Neural progenitor cell (in vitro differentiated cells): Measurements from ENCODE around the gene PPA1. TPM values are rescaled to one million over a fixed set of nuclear protein-coding genes. Genes with fewer than 3 reads are reported as not detected.

Source experiments
- DNase-seq: peaks from one replicate; pipeline ENCODE4 v3.0.0-alpha.2; 2016; ENCODE audit warnings: low spot score
- H2AFZ ChIP-seq: fragments of 200-600 bp; sonication (generic); replicated peaks from 2 replicates; pipeline ENCODE4 v1.6.1; 2016; ENCODE audit warnings: antibody characterized with exemption
- H3F3A ChIP-seq: fragments of 200-600 bp; sonication (generic); 2 replicates; pipeline ENCODE4 v1.6.1; 2016; ENCODE audit warnings: antibody characterized with exemption, low read depth
- H3K27ac ChIP-seq: fragments of 200-600 bp; sonication (generic); 2 replicates; pipeline ENCODE4 v1.5.1; 2016; ENCODE audit warnings: mild to moderate bottlenecking
- H3K27me3 ChIP-seq: fragments of 200-600 bp; sonication (generic); 2 replicates; pipeline ENCODE4 v1.6.1; 2016; ENCODE audit warnings: mild to moderate bottlenecking, moderate library complexity
- H3K36me3 ChIP-seq: fragments of 200-600 bp; sonication (generic); 2 replicates; pipeline ENCODE4 v1.5.1; 2016
- H3K4me1 ChIP-seq: fragments of 200-600 bp; sonication (generic); 2 replicates; pipeline ENCODE4 v1.6.1; 2016; ENCODE audit warnings: mixed run types
- H3K4me2 ChIP-seq: fragments of 200-600 bp; sonication (generic); 2 replicates; pipeline ENCODE4 v1.6.1; 2016
- H3K4me3 ChIP-seq: fragments of 200-600 bp; sonication (generic); 2 replicates; pipeline ENCODE4 v1.5.1; 2016
- H3K79me2 ChIP-seq: fragments of 200-600 bp; sonication (generic); 2 replicates; pipeline ENCODE4 v1.6.1; 2016; ENCODE audit warnings: low read depth
- H3K9ac ChIP-seq: fragments of 200-600 bp; sonication (generic); 2 replicates; pipeline ENCODE4 v1.6.1; 2016
- H3K9me3 ChIP-seq: fragments of 200-600 bp; sonication (generic); 2 replicates; pipeline ENCODE4 v1.5.1; 2016; ENCODE audit warnings: low read depth
- H4K20me1 ChIP-seq: fragments of 200-600 bp; sonication (generic); 2 replicates; pipeline ENCODE4 v1.6.1; 2016; ENCODE audit warnings: low read depth
- H3K27ac Mint-ChIP-seq: 3 replicates; pipeline ENCODE4 v1.8.0; 2021; ENCODE audit warnings: mixed read lengths
- H3K27me3 Mint-ChIP-seq: 2 replicates; pipeline ENCODE4 v1.8.0; 2022; ENCODE audit warnings: low read depth, mild to moderate bottlenecking, inconsistent platforms, moderate library complexity, mixed read lengths; ENCODE audit not compliant: insufficient read depth
- H3K36me3 Mint-ChIP-seq: 3 replicates; pipeline ENCODE4 v1.8.0; 2021; ENCODE audit warnings: mixed read lengths
- H3K4me1 Mint-ChIP-seq: 3 replicates; pipeline ENCODE4 v1.8.0; 2021; ENCODE audit warnings: mixed read lengths
- H3K4me3 Mint-ChIP-seq: 3 replicates; pipeline ENCODE4 v1.8.0; 2021; ENCODE audit warnings: mild to moderate bottlenecking, moderate library complexity, mixed read lengths
- H3K9me3 Mint-ChIP-seq: 3 replicates; pipeline ENCODE4 v1.8.0; 2020; ENCODE audit warnings: mixed read lengths
- EZH2 ChIP-seq: fragments of 200-600 bp; sonication (generic); IDR thresholded peaks from 2 replicates; pipeline ENCODE4 v1.6.1; 2017; ENCODE audit warnings: antibody characterized with exemption, mild to moderate bottlenecking, moderate library complexity
- EZH2phosphoT487 ChIP-seq: fragments of 200-600 bp; sonication (generic); IDR thresholded peaks from 2 replicates; pipeline ENCODE4 v1.6.1; 2017; ENCODE audit warnings: antibody characterized with exemption
- total RNA-seq: library from RNA; depleted of rRNA; stranded (reverse); fragments of >200 nt; gene quantifications from 2 replicates; pipeline ENCODE4 v1.2.3, GENCODE V29; 2015; ENCODE audit warnings: low replicate concordance
- TF ChIP-seq, protein P1 (sequence below): fragments of 200-600 bp; sonication (generic); IDR thresholded peaks from 2 replicates; pipeline ENCODE4 v1.5.1; 2017; ENCODE audit warnings: antibody characterized with exemption, mild to moderate bottlenecking

Gene PPA1
- total RNA-seq, 1 donor from 2014 or later: 203 TPM

GRCh38 chr10:70232155-70232858 is 922 bp downstream of the PPA1 start:
- TF ChIP-seq EZH2phosphoT487: no peak
- peak; percentile 8 for TF ChIP-seq EZH2
- Histone ChIP-seq H3K27me3 (no peaks in the 10 kb centered on the region), H2AFZ (peak overlapping the region; percentile 69), H3K36me3 (no peaks in the 10 kb centered on the region), H3K4me3 (peak overlapping the region; percentile 56), H3F3A (peaks cover 14% of the 10 kb centered on the region), H3K4me1 (peaks cover 10% of the 10 kb centered on the region), H3K4me2 (peak overlapping the region; percentile 92), H4K20me1 (peaks cover 22% of the 10 kb centered on the region), H3K9me3 (no peaks in the 10 kb centered on the region), H3K27ac (no peak overlapping the region), H3K79me2 (peaks cover 39% of the 10 kb centered on the region), H3K9ac (peak overlapping the region; percentile 1)
- Mint-ChIP-seq H3K27me3 (no peaks in the 10 kb centered on the region), H3K9me3 (peaks cover 3% of the 10 kb centered on the region), H3K36me3 (no peaks in the 10 kb centered on the region), H3K4me3 (peak overlapping the region; percentile 95), H3K27ac (no peak overlapping the region), H3K4me1 (peaks cover 12% of the 10 kb centered on the region)
- DNase-seq: peak; percentile 60

- Histone ChIP-seq H3K4me3 (no peak overlapping the region), H3K4me1 (peaks cover 10% of the 10 kb centered on the region)
- no peak overlapping the region for H3K4me3 Mint-ChIP-seq
Measured at GRCh38 chr10:70228491-70228890, 4.7 kb downstream of the PPA1 start.

GRCh38 chr10:70227548-70228320 is 5.5 kb downstream of the PPA1 start:
- H3K4me1 ChIP-seq: peaks cover 10% of the 10 kb centered on the region
- no peak for TF ChIP-seq EZH2
- TF ChIP-seq EZH2phosphoT487: no peak
- TF ChIP-seq, protein P1, sequence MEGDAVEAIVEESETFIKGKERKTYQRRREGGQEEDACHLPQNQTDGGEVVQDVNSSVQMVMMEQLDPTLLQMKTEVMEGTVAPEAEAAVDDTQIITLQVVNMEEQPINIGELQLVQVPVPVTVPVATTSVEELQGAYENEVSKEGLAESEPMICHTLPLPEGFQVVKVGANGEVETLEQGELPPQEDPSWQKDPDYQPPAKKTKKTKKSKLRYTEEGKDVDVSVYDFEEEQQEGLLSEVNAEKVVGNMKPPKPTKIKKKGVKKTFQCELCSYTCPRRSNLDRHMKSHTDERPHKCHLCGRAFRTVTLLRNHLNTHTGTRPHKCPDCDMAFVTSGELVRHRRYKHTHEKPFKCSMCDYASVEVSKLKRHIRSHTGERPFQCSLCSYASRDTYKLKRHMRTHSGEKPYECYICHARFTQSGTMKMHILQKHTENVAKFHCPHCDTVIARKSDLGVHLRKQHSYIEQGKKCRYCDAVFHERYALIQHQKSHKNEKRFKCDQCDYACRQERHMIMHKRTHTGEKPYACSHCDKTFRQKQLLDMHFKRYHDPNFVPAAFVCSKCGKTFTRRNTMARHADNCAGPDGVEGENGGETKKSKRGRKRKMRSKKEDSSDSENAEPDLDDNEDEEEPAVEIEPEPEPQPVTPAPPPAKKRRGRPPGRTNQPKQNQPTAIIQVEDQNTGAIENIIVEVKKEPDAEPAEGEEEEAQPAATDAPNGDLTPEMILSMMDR: no peak
- H3K27me3 ChIP-seq: no peaks in the 10 kb centered on the region
- Mint-ChIP-seq H3K4me1 (peaks cover 6% of the 10 kb centered on the region), H3K9me3 (no peaks in the 10 kb centered on the region), H3K36me3 (peaks cover 3% of the 10 kb centered on the region), H3K4me3 (no peak overlapping the region), H3K27ac (no peak overlapping the region), H3K27me3 (no peaks in the 10 kb centered on the region)
- no peak overlapping the region for H3K27ac ChIP-seq
- no peak overlapping the region for H3K4me3 ChIP-seq
- H3K36me3 ChIP-seq: no peaks in the 10 kb centered on the region
- H3F3A ChIP-seq: peaks cover 10% of the 10 kb centered on the region
- H3K4me2 ChIP-seq: no peak overlapping the region
- H3K9ac ChIP-seq: no peak overlapping the region
- H3K9me3 ChIP-seq: no peaks in the 10 kb centered on the region
- peaks cover 60% of the 10 kb centered on the region for H3K79me2 ChIP-seq
- peaks cover 26% of the 10 kb centered on the region for H4K20me1 ChIP-seq
- no peak for DNase-seq
- no peak overlapping the region for H2AFZ ChIP-seq

More at GRCh38 chr10:70228491-70228890, 4.7 kb downstream of the PPA1 start:
- Mint-ChIP-seq H3K4me1 (peaks cover 6% of the 10 kb centered on the region), H3K27ac (no peak overlapping the region), H3K36me3 (no peaks in the 10 kb centered on the region), H3K27me3 (no peaks in the 10 kb centered on the region), H3K9me3 (no peaks in the 10 kb centered on the region)
- Histone ChIP-seq H3K36me3 (no peaks in the 10 kb centered on the region), H3K79me2 (peaks cover 60% of the 10 kb centered on the region), H3K27me3 (no peaks in the 10 kb centered on the region), H3K4me2 (no peak overlapping the region), H3K9me3 (no peaks in the 10 kb centered on the region), H3K27ac (no peak overlapping the region), H3K9ac (no peak overlapping the region), H4K20me1 (peaks cover 25% of the 10 kb centered on the region), H2AFZ (no peak overlapping the region), H3F3A (peaks cover 14% of the 10 kb centered on the region)
- TF ChIP-seq, protein P1: no peak
- TF ChIP-seq EZH2phosphoT487 (no peak), EZH2 (no peak)
- no peak for DNase-seq
